Ishikawa (cell line): ENCODE measurements around the gene PLEKHA6.
A peak's percentile ranks its signal among the peaks of the same experiment; 100 is the strongest.

Source experiments
- FOXM1 ChIP-seq: IDR thresholded peaks from 2 replicates; pipeline ENCODE4 v1.6.1; 2012; ENCODE audit warnings: low read depth, borderline replicate concordance
- NFIC ChIP-seq: IDR thresholded peaks from 2 replicates; pipeline ENCODE4 v1.6.1; 2012
- RAD21 ChIP-seq: IDR thresholded peaks from 2 replicates; pipeline ENCODE4 v1.6.1; 2012; ENCODE audit warnings: low read depth
- TAF1 ChIP-seq: IDR thresholded peaks from 2 replicates; pipeline ENCODE4 v1.6.1; 2012; ENCODE audit warnings: low read depth, mild to moderate bottlenecking
- ZBTB7A ChIP-seq: IDR thresholded peaks from 2 replicates; pipeline ENCODE4 v1.6.1; 2012; ENCODE audit warnings: low read depth

DNA sequence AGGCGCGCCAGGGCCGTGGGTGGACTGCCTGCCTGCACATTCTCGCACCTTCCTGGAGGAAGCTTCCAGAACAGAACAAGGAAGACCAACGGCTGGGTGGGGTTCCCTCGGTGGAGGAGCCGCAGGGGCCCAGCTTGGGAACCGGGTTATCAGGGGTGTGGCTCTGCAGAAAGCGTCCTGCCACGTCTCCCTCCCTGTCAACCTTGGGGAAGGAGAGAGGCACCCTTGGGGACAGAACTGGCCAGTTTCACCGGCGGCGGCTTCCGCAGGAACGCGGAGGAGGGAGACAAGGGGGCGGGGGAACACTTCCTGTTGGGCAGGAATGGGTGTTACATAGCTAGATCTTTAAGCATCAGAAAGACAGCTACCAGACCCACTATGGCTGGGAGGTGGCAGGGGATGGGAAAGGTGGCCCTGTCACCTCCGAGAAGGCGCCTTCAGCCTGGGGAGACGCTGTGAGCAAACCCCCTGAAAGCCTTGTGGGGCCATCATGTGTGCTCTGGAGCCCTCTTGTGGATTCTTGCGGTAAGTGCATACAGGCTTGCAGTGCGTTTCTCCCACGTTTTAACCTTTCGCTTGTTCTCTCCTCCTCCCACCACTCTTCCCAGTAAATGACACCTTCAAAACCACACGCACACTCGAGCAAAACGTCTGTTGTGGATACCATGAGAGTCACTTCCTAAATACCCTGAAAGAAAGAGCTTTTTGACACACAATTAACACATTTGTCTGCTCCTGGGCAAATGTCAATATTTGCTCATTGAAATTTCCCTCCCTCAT is 3.8 kb upstream of the PLEKHA6 start:
- no peak for TF ChIP-seq FOXM1
- TF ChIP-seq RAD21: peak; percentile 97
- no peak for TF ChIP-seq NFIC
- TF ChIP-seq ZBTB7A: no peak
- TF ChIP-seq TAF1: no peak
